Measurements from ENCODE around the gene SKIC3. TPM values are rescaled to one million over a fixed set of nuclear protein-coding genes. Genes with fewer than 3 reads are reported as not detected.
A peak's percentile ranks its signal among the peaks of the same experiment; 100 is the strongest.

SKIC3 gene
- total and polyA plus RNA-seq, 2 of the 13 experiments (the other 11 are each of a cell fraction or from before 2014, with no cell fraction given): 36.9 to 61.5 TPM

- 0 out of 2 replicates have a peak, but pooled peaks have one; percentile 53 for TF ChIP-seq CREB3 (CRISPR knock-in tag; IDR thresholded peaks at IDR 0.05)
- no peak; the same call in 1 of the 2 replicates for TF ChIP-seq BCL6 (CRISPR knock-in tag; IDR thresholded peaks at IDR 0.05)
- peak; percentile 94 for TF ChIP-seq ZNF143 (CRISPR knock-in tag; IDR thresholded peaks at IDR 0.05)
- no peak for TF ChIP-seq KLF11 (CRISPR knock-in tag; IDR thresholded peaks at IDR 0.05)
- TF ChIP-seq ZHX1 (CRISPR knock-in tag; IDR thresholded peaks at IDR 0.05; ENCODE audit: low read depth): no peak
- peak; percentile 66; the same call in 1 of the 2 replicates for TF ChIP-seq ELF1 (CRISPR knock-in tag; IDR thresholded peaks at IDR 0.05)
- TF ChIP-seq POLR2G (IDR thresholded peaks at IDR 0.05; ENCODE audit: low read depth, low read length): peak; percentile 91
- no peak for TF ChIP-seq CBX2 (IDR thresholded peaks at IDR 0.05; ENCODE audit: low read depth, low read length)
- no peak for TF ChIP-seq CBX2 (CRISPR knock-in tag; IDR thresholded peaks at IDR 0.05; ENCODE audit: low read depth)
- TF ChIP-seq ZNF407 (CRISPR knock-in tag; IDR thresholded peaks at IDR 0.05; ENCODE audit: not compliant biosample characterization): peak; percentile 75
- TF ChIP-seq DMTF1 (CRISPR knock-in tag; IDR thresholded peaks at IDR 0.05): no peak
- TF ChIP-seq ZNF431 (CRISPR knock-in tag; IDR thresholded peaks at IDR 0.05; ENCODE audit: borderline replicate concordance, low read depth): no peak
- TF ChIP-seq NR2F1 (CRISPR knock-in tag; IDR thresholded peaks at IDR 0.05): 0 out of 4 replicates have a peak, but pooled peaks of 1 of the 2 experiments have one; percentile 16
Measured at GRCh38 chr5:95554647-95555548, at the start of gene SKIC3, which contains the start of gene ARSK (continued).
